Testis (tissue), 3 donors: ENCODE results near the gene TBCE. TPM values are rescaled to one million over a fixed set of nuclear protein-coding genes. Genes with fewer than 3 reads are reported as not detected.

Experiments used
- DNase-seq: peaks from one replicate; pipeline ENCODE4 v3.0.0-alpha.2; 2019
- H3K27ac ChIP-seq, 2 donors: fragments of 200-600 bp; sonication (generic); one replicate each; pipeline ENCODE4 v1.5.1; 2019
- H3K27me3 ChIP-seq: fragments of 200-600 bp; sonication (generic); one replicate; pipeline ENCODE4 v1.5.1; 2019
- H3K36me3 ChIP-seq: fragments of 200-600 bp; sonication (generic); one replicate; pipeline ENCODE4 v1.5.1; 2017; ENCODE audit warnings: low read depth; ENCODE audit errors: missing control alignments
- H3K4me1 ChIP-seq: fragments of 200-600 bp; sonication (generic); one replicate; pipeline ENCODE4 v1.5.1; 2019
- H3K4me3 ChIP-seq, 2 donors: fragments of 200-600 bp; sonication (generic); one replicate each; pipeline ENCODE4 v1.5.1; 2017 to 2019
- H3K9me3 ChIP-seq: fragments of 200-600 bp; sonication (generic); one replicate; pipeline ENCODE4 v1.5.1; 2017
- POLR2A ChIP-seq: fragments of 450-650 bp; IDR thresholded peaks from one replicate; pipeline ENCODE4 v1.6.1; 2017; ENCODE audit warnings: antibody characterized with exemption, mild to moderate bottlenecking, moderate library complexity
- WGBS, 2 donors: methylation state at CpG; one replicate each; pipeline ENCODE4 v1.1.5; 2018; 5-methylcytosine and 5-hydroxymethylcytosine counted together
- intact Hi-C: fragments of 100-400 bp; cut with DNase I; formaldehyde crosslinking; loops from one replicate; pipeline ENCODE4 v1.15.1; 2023; ENCODE audit warnings: low total_unique reads
- polyA plus RNA-seq: library from polyadenylated mRNA; stranded (reverse); fragments of 350-450 nt; fragmentation: Illumina TruSeq; extraction: RNeasy Lipid Tissue Mini Kit (QIAGEN cat#74804); gene quantifications from one replicate; pipeline ENCODE4 v1.2.3, GENCODE V29; 2014; ENCODE audit warnings: low read depth, low replicate concordance; ENCODE audit not compliant: insufficient read depth
- total RNA-seq, 2 donors: library from RNA; depleted of rRNA; stranded (reverse); fragments of >200 nt; gene quantifications; one replicate each; pipeline ENCODE4 v1.2.3, GENCODE V29; 2016
- TF ChIP-seq, protein P1 (sequence below), 3 experiments: fragments of 450-650 bp in 2 of 3; fragments of 200-600 bp in 1 of 3; sonication (generic) in 1 of 3; IDR thresholded peaks; one replicate each; pipeline ENCODE4 v1.5.1; 2016 to 2019; ENCODE audit warnings: antibody characterized with exemption in 3 of 3, mild to moderate bottlenecking in 2 of 3, moderate library complexity in 1 of 3

The TBCE gene
- total and polyA plus RNA-seq, 3 donors from 2014 or later: 20.1 to 29.8 (median 22.4) TPM

- Histone ChIP-seq H3K4me3 (no peak overlapping the region), H3K4me1 (no peaks in the 10 kb centered on the region), H3K27me3 (no peaks in the 10 kb centered on the region), H3K9me3 (no peaks in the 10 kb centered on the region), H3K27ac (no peak overlapping the region), H3K36me3 (no peaks in the 10 kb centered on the region)
- TF ChIP-seq, protein P1, sequence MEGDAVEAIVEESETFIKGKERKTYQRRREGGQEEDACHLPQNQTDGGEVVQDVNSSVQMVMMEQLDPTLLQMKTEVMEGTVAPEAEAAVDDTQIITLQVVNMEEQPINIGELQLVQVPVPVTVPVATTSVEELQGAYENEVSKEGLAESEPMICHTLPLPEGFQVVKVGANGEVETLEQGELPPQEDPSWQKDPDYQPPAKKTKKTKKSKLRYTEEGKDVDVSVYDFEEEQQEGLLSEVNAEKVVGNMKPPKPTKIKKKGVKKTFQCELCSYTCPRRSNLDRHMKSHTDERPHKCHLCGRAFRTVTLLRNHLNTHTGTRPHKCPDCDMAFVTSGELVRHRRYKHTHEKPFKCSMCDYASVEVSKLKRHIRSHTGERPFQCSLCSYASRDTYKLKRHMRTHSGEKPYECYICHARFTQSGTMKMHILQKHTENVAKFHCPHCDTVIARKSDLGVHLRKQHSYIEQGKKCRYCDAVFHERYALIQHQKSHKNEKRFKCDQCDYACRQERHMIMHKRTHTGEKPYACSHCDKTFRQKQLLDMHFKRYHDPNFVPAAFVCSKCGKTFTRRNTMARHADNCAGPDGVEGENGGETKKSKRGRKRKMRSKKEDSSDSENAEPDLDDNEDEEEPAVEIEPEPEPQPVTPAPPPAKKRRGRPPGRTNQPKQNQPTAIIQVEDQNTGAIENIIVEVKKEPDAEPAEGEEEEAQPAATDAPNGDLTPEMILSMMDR (IDR thresholded peaks at IDR 0.05): no peak
- TF ChIP-seq POLR2A: no peak
- whole genome bisulfite sequencing, 2 donors: 85 to 87% methylated on average over 6 of the region's 6 CpGs
- no peak for DNase-seq
- intact Hi-C loops: no loop called here
Measured at GRCh38 chr1:235441159-235441685, 74.0 kb downstream of the TBCE start.

DNA sequence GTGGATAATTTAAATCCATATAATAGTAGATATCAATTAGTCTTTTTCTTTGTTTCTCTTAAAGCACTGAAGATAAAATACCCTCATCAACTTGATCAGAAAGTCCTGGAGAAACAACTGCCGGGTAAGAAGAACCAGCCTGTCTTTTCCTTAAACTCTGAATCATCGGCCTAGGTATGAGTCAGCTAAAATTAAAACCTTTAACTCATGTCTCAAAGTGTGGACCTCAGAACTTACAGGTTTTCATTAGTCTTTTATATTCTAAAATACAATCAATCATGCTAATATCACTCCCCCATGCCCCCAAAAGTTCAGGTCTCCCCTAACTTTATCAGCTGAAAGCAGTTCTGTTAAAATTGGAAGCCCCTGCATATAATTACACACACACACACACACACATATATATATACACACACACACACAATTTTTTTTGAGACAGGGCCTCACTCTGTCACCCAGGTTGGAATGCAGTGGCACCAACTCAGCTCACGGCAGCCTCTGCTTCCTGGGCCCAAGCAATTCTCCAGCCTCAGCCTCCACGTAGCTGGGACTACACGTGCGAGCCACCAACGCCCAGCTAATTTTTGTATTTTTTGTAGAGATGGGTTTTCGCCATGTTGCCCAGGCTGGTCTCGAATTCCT is 75.7 kb downstream of the TBCE start:
- H3K36me3 ChIP-seq: no peaks in the 10 kb centered on the region
- no peaks in the 10 kb centered on the region for H3K27me3 ChIP-seq
- H3K9me3 ChIP-seq: no peaks in the 10 kb centered on the region
- DNase-seq: no peak
- no peak overlapping the region for H3K27ac ChIP-seq
- no peak for TF ChIP-seq POLR2A
- 93 to 94% methylated on average over 9 of the region's 9 CpGs for WGBS, 2 donors
- intact Hi-C loops: no loop called here
- no peaks in the 10 kb centered on the region for H3K4me1 ChIP-seq
- no peak overlapping the region for H3K4me3 ChIP-seq

DNA sequence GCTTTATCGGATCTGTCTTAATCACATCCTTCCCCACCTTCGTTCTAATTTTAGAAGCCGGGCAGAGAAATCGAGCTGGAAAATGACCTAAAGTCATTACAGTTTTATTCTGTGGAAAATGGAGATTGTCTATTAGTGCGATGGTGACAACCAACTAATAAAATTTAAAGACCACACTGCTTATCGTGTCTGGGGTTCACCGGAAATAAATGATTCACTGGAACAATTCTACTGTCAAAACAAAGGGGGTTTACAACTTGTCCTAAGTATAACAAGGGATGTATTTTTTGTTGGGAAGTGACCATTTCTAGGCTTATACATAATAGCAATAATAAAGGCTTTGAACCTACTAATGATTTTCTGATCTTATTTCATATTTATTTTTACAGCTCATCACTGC is 81.4 kb downstream of the TBCE start:
- Histone ChIP-seq H3K27ac (no peak overlapping the region), H3K36me3 (no peaks in the 10 kb centered on the region), H3K9me3 (no peaks in the 10 kb centered on the region), H3K4me1 (no peaks in the 10 kb centered on the region), H3K27me3 (no peaks in the 10 kb centered on the region), H3K4me3 (no peak overlapping the region)
- DNase-seq: no peak
- 90 to 93% methylated on average over 7 of the region's 7 CpGs for WGBS, 2 donors
- intact Hi-C loops: no loop called here
- TF ChIP-seq, protein P1 (IDR thresholded peaks at IDR 0.05): no peak
- TF ChIP-seq POLR2A: no peak

DNA sequence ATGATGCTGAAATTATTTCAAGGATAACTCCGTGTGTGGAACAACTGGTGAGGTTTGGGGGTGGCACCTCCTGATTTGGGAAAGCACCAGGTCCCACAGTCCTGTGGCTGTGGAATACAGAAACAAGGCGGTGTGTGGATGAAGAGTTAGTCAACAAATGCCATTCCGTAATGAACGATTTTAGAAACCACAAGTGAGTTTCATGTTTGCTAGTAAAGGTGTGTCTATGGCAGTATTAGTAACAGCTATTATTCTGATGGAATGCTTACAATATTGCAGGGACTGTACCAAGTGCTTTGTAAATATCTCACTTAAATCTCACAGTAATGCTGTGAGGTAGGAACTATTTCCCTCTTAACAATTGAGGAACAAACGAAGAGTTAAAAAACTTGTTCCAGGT is 83.2 kb downstream of the TBCE start:
- H3K4me3 ChIP-seq: no peak overlapping the region
- H3K36me3 ChIP-seq: no peaks in the 10 kb centered on the region
- intact Hi-C loops: no loop called here
- DNase-seq: no peak
- H3K27ac ChIP-seq: no peak overlapping the region
- H3K4me1 ChIP-seq: no peaks in the 10 kb centered on the region
- no peak for TF ChIP-seq POLR2A
- TF ChIP-seq, protein P1 (IDR thresholded peaks at IDR 0.05): no peak
- H3K27me3 ChIP-seq: no peaks in the 10 kb centered on the region
- 87 to 90% methylated on average over 5 of the region's 5 CpGs for WGBS, 2 donors
- H3K9me3 ChIP-seq: no peaks in the 10 kb centered on the region

- no peak for DNase-seq
- H3K36me3 ChIP-seq: no peaks in the 10 kb centered on the region
- TF ChIP-seq, protein P1 (IDR thresholded peaks at IDR 0.05): no peak
- no peak for TF ChIP-seq POLR2A
- H3K4me1 ChIP-seq: no peaks in the 10 kb centered on the region
- 66 to 69% methylated on average over 2 of the region's 2 CpGs for WGBS, 2 donors
- intact Hi-C loops: no loop called here
- H3K4me3 ChIP-seq: no peak overlapping the region
- H3K27me3 ChIP-seq: no peaks in the 10 kb centered on the region
- no peaks in the 10 kb centered on the region for H3K9me3 ChIP-seq
- H3K27ac ChIP-seq: no peak overlapping the region
Measured at GRCh38 chr1:235450886-235451483, 83.8 kb downstream of the TBCE start.
